HCT116 (cell line): ENCODE results near the gene PBX2. TPM values are rescaled to one million over a fixed set of nuclear protein-coding genes. Genes with fewer than 3 reads are reported as not detected.

Experiments used
- ATAC-seq: fragments of 200-7000 bp; cut with Tn5 transposase; 2 replicates; pipeline ENCODE4 v1.9.1; 2020; ENCODE audit warnings: mild to moderate bottlenecking, moderate library complexity
- BruUV-seq: library from RNA; stranded (reverse); fragments of 400-500 nt; replicated peaks from 2 replicates; lab custom pipeline; 2021; lab: Mats Ljungman, UMichigan
- CTCF ChIA-PET: fragments of 300-600 bp; sonication (Branson Sonifier 250); formaldehyde crosslinking; loops from one replicate; lab custom pipeline; 2021; ENCODE audit warnings: antibody characterized with exemption; lab: Charles Lee
- POLR2A ChIA-PET: fragments of 300-600, 350-600 bp; sonication (Branson Sonifier 250); formaldehyde crosslinking; loops from one replicate; lab custom pipeline; 2021; ENCODE audit warnings: antibody characterized with exemption; lab: Charles Lee
- RAD21 ChIA-PET, 2 experiments: fragments of 300-600 bp; sonication (Branson Sonifier 250); formaldehyde crosslinking; loops; one replicate each; lab custom pipeline; 2023; ENCODE audit warnings: low total read pairs in 2 of 2; ENCODE audit not compliant: uncharacterized antibody in 2 of 2, unreplicated experiment in 2 of 2, low non-redundant PET in 1 of 2; lab: Charles Lee
- DNase-seq: peaks from one replicate; pipeline ENCODE4 v3.0.0-alpha.2; 2010; ENCODE audit warnings: low read depth, low spot score
- H2AFZ ChIP-seq: fragments of 200-600 bp; shearing (Covaris generic), sonication (generic); 2 replicates; pipeline ENCODE4 v1.6.1; 2017; ENCODE audit warnings: low read depth, mixed run types, mixed read lengths, antibody characterized with exemption, low read length; ENCODE audit not compliant: poor library complexity, severe bottlenecking
- H3K27ac ChIP-seq: 2 replicates; pipeline ENCODE4 v1.5.1; 2012; ENCODE audit warnings: low read depth, low read length
- H3K27me3 ChIP-seq: fragments of 200-600 bp; sonication (generic); 2 replicates; pipeline ENCODE4 v1.6.1; 2016; ENCODE audit warnings: mixed run types, low read length, mixed read lengths; ENCODE audit not compliant: insufficient read depth
- H3K36me3 ChIP-seq, 2 experiments: fragments of 200-500 bp in 1 of 2; fragments of 200-600 bp in 1 of 2; sonication (Bioruptor generic) in 1 of 2; sonication (generic) in 1 of 2; 2 replicates each; pipeline versions ENCODE4 v1.5.1 to v1.6.1; 2014 to 2016; ENCODE audit warnings: low read length in 2 of 2, inconsistent platforms in 1 of 2, mixed read lengths in 1 of 2, mixed run types in 1 of 2; ENCODE audit not compliant: insufficient read depth in 2 of 2, control insufficient read depth in 1 of 2
- H3K4me1 ChIP-seq, 2 experiments: fragments of 200-600 bp in 1 of 2; sonication (generic) in 1 of 2; 2 replicates each; pipeline versions ENCODE4 v1.5.1 to v1.6.1; 2012 to 2017; ENCODE audit warnings: low read length in 2 of 2, inconsistent platforms in 1 of 2, mild to moderate bottlenecking in 1 of 2, mixed read lengths in 1 of 2, mixed run types in 1 of 2, moderate library complexity in 1 of 2; ENCODE audit not compliant: insufficient read depth in 2 of 2, control insufficient read depth in 1 of 2
- H3K4me2 ChIP-seq: fragments of 200-600 bp; sonication (generic); 2 replicates; pipeline ENCODE4 v1.6.1; 2017; ENCODE audit warnings: mixed run types, low read length, mixed read lengths
- H3K4me3 ChIP-seq, 2 experiments: fragments of 200-600 bp in 1 of 2; sonication (generic) in 1 of 2; replicated peaks in 1 of 2; 2 replicates each; pipeline ENCODE4 v1.5.1; 2011 to 2016; ENCODE audit warnings: low read length in 2 of 2, control low read depth in 1 of 2, low read depth in 1 of 2, mild to moderate bottlenecking in 1 of 2, mixed read lengths in 1 of 2, mixed run types in 1 of 2
- H3K79me2 ChIP-seq: fragments of 200-600 bp; sonication (generic); 2 replicates; pipeline ENCODE4 v1.6.1; 2017; ENCODE audit warnings: mild to moderate bottlenecking, mixed run types, low read length, moderate library complexity, mixed read lengths; ENCODE audit not compliant: insufficient read depth
- H3K9ac ChIP-seq: fragments of 200-600 bp; sonication (generic); 2 replicates; pipeline ENCODE4 v1.6.1; 2016; ENCODE audit warnings: low read length, mixed read lengths
- H3K9me2 ChIP-seq: fragments of 200-600 bp; sonication (generic), shearing (Covaris generic); 2 replicates; pipeline ENCODE4 v1.6.1; 2017; ENCODE audit warnings: mixed run types, mild to moderate bottlenecking, moderate library complexity; ENCODE audit not compliant: insufficient read depth
- H3K9me3 ChIP-seq, 2 experiments: fragments of 200-500 bp in 1 of 2; fragments of 200-600 bp in 1 of 2; sonication (Bioruptor generic) in 1 of 2; sonication (generic) in 1 of 2; 2 replicates each; pipeline ENCODE4 v1.6.1; 2014 to 2017; ENCODE audit warnings: low read length in 2 of 2, mixed read lengths in 2 of 2, inconsistent platforms in 1 of 2, low read depth in 1 of 2, mild to moderate bottlenecking in 1 of 2, mixed run types in 1 of 2, moderate library complexity in 1 of 2; ENCODE audit not compliant: control insufficient read depth in 1 of 2, insufficient read depth in 1 of 2
- H4K20me1 ChIP-seq: fragments of 200-600 bp; sonication (generic), shearing (Covaris generic); 2 replicates; pipeline ENCODE4 v1.6.1; 2017; ENCODE audit warnings: mixed run types, mild to moderate bottlenecking, moderate library complexity; ENCODE audit not compliant: insufficient read depth
- ATF3 ChIP-seq: IDR thresholded peaks from 2 replicates; pipeline ENCODE4 v1.6.1; 2012
- CBX3 ChIP-seq: IDR thresholded peaks from 2 replicates; pipeline ENCODE4 v1.6.1; 2012; ENCODE audit warnings: low read depth
- ELF1 ChIP-seq: IDR thresholded peaks from 2 replicates; pipeline ENCODE4 v1.6.1; 2012; ENCODE audit warnings: low read depth, borderline replicate concordance
- EZH2phosphoT487 ChIP-seq: fragments of 200-600 bp; IDR thresholded peaks from 2 replicates; pipeline ENCODE4 v1.6.1; 2018; ENCODE audit warnings: antibody characterized with exemption, borderline replicate concordance
- FOSL1 ChIP-seq: IDR thresholded peaks from 2 replicates; pipeline ENCODE4 v1.6.1; 2012; ENCODE audit warnings: low read depth
- POLR2AphosphoS5 ChIP-seq: IDR thresholded peaks from 2 replicates; pipeline ENCODE4 v1.6.1; 2011; ENCODE audit warnings: mild to moderate bottlenecking, low read depth, low read length, moderate library complexity
- SIN3A ChIP-seq: IDR thresholded peaks from 2 replicates; pipeline ENCODE4 v1.6.1; 2012; ENCODE audit warnings: low read depth
- SP1 ChIP-seq: IDR thresholded peaks from 2 replicates; pipeline ENCODE4 v1.6.1; 2012; ENCODE audit warnings: low read depth
- ZBTB33 ChIP-seq: IDR thresholded peaks from 2 replicates; pipeline ENCODE4 v1.6.1; 2011; ENCODE audit warnings: mild to moderate bottlenecking, low read length, moderate library complexity; ENCODE audit not compliant: insufficient replicate concordance; ENCODE audit errors: extremely low read depth
- ZFX ChIP-seq: fragments of 450-650 bp; IDR thresholded peaks from 2 replicates; pipeline ENCODE4 v1.6.1; 2017
- ZNF274 ChIP-seq: fragments of 200-500 bp; sonication (Bioruptor generic); IDR thresholded peaks from 2 replicates; pipeline ENCODE4 v1.6.1; 2014; ENCODE audit warnings: mild to moderate bottlenecking, low read depth, low read length, inconsistent platforms
- intact Hi-C: fragments of 100-400 bp; cut with micrococcal nuclease; formaldehyde crosslinking; loops from 2 replicates; pipeline ENCODE4 v1.10.0; 2022
- total RNA-seq: library from RNA; stranded (reverse); gene quantifications from one replicate; pipeline ENCODE4 v1.2.1, GENCODE V29; 2021; ENCODE audit not compliant: unreplicated experiment
- TF ChIP-seq, protein P1 (sequence below): IDR thresholded peaks from 2 replicates; pipeline ENCODE4 v1.6.1; 2012

Gene PBX2
- total RNA-seq, 1 experiment from 2014 or later = 79.0 TPM

GRCh38 chr6:32168350-32168749, 21.7 kb downstream of the PBX2 start:
- Histone ChIP-seq H3K27ac (no peak overlapping the region), H3K9me2 (no peaks in the 10 kb centered on the region), H2AFZ (no peak overlapping the region), H3K27me3 (no peaks in the 10 kb centered on the region), H3K9me3 (no peaks in the 10 kb centered on the region), H3K9ac (no peak overlapping the region), H3K4me2 (no peak overlapping the region), H3K79me2 (no peaks in the 10 kb centered on the region; the same call in 1 of the 2 replicates), H3K4me1 (peaks cover 3 to 11% of the 10 kb centered on the region in 2 experiments; a peak in 3 of 4 replicates), H4K20me1 (no peaks in the 10 kb centered on the region), H3K4me3 (no peak overlapping the region), H3K36me3 (peaks cover 4 to 15% of the 10 kb centered on the region in 2 experiments; a peak in 3 of 4 replicates)
- no peak for DNase-seq
- ATAC-seq = no peak
- POLR2A ChIA-PET = no interaction called here
- BruUV-seq = TSS peak; percentile 60
- RAD21 ChIA-PET = no interaction called here
- no peak for TF ChIP-seq EZH2phosphoT487
- intact Hi-C loops = no loop called here
- CTCF ChIA-PET = no interaction called here

DNA sequence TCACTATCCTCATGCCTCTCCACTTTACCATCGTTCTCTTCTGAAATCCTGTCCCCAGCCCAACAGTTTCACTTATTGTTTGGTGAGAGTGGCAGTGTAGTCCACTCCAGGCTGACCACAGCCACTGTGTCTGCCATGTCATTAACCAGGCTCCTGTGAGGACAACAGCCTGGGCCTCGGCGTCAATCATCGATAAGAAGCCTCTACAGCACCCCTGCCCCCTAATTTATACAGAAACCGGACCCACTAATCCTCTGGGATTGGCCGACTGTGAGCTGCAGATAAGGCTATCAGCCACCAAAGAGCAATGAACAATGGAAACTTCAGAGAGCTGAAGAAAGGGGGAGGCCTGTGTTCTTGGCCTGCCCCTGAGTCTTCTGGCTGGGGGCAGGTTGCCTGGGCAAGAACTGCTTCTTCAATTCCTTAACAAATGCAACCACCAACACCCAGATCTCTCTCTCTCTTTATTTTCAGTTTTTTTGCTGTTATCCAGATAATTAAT, 22.2 kb downstream of the PBX2 start:
- H3K79me2 ChIP-seq = no peaks in the 10 kb centered on the region
- DNase-seq = no peak
- H2AFZ ChIP-seq = no peak overlapping the region
- no peak for ATAC-seq
- CTCF ChIA-PET = no interaction called here
- H3K4me2 ChIP-seq = no peak overlapping the region
- POLR2A ChIA-PET = no interaction called here
- H3K9me2 ChIP-seq = no peaks in the 10 kb centered on the region
- H3K36me3 ChIP-seq = peaks cover 4 to 15% of the 10 kb centered on the region in 2 experiments; a peak in 3 of 4 replicates
- no peak overlapping the region for H3K27ac ChIP-seq
- H3K27me3 ChIP-seq = no peaks in the 10 kb centered on the region
- H3K9ac ChIP-seq = no peak overlapping the region
- H3K4me3 ChIP-seq = no peak overlapping the region
- intact Hi-C loops = no loop called here
- H3K9me3 ChIP-seq = no peaks in the 10 kb centered on the region
- no peak for TF ChIP-seq FOSL1
- TF ChIP-seq SP1 = no peak
- TF ChIP-seq CBX3 = no peak
- no peak for TF ChIP-seq POLR2AphosphoS5
- TF ChIP-seq ZBTB33 = no peak
- TF ChIP-seq SIN3A = no peak
- no peak for TF ChIP-seq ELF1
- TF ChIP-seq, protein P1, sequence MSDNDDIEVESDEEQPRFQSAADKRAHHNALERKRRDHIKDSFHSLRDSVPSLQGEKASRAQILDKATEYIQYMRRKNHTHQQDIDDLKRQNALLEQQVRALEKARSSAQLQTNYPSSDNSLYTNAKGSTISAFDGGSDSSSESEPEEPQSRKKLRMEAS = no peak
- no peak for TF ChIP-seq ZFX
- TF ChIP-seq ZNF274 = no peak
- no peak for TF ChIP-seq ATF3
- BruUV-seq = TSS peak; percentile 33
- H3K4me1 ChIP-seq = peaks cover 0 to 5% of the 10 kb centered on the region in 2 experiments; a peak in 3 of 4 replicates
- no peaks in the 10 kb centered on the region for H4K20me1 ChIP-seq
- RAD21 ChIA-PET = no interaction called here
